Spleen (tissue), 11 donors: Measurements from ENCODE around the gene NUP153. TPM values are rescaled to one million over a fixed set of nuclear protein-coding genes. Genes with fewer than 3 reads are reported as not detected.

Experiments used
- DNase-seq: peaks from one replicate; pipeline ENCODE4 v3.0.0-alpha.2; 2020
- H3K27ac ChIP-seq, 8 donors: fragments of 200-600 bp; sonication (generic) in 7 of 8; 1 replicate in 4 of 8; 2 replicates in 4 of 8; pipeline versions ENCODE4 v1.5.0 to v1.8.0; 2016 to 2021; ENCODE audit warnings: inconsistent platforms in 4 of 8, mild to moderate bottlenecking in 4 of 8, moderate library complexity in 1 of 8
- H3K27me3 ChIP-seq, 7 donors: fragments of 200-600 bp; sonication (generic) in 6 of 7; replicated peaks in 1 of 7; 1 replicate in 4 of 7; 2 replicates in 3 of 7; pipeline versions ENCODE4 v1.5.0 to v1.8.0; 2016 to 2021; ENCODE audit warnings: inconsistent platforms in 3 of 7, mild to moderate bottlenecking in 1 of 7
- H3K36me3 ChIP-seq, 6 donors: fragments of 200-600 bp; sonication (generic) in 5 of 6; 1 replicate in 4 of 6; 2 replicates in 2 of 6; pipeline versions ENCODE4 v1.5.0 to v1.8.0; 2016 to 2021; ENCODE audit warnings: inconsistent platforms in 2 of 6
- H3K4me1 ChIP-seq, 6 donors: fragments of 200-600 bp; sonication (generic) in 5 of 6; 1 replicate in 3 of 6; 2 replicates in 3 of 6; pipeline versions ENCODE4 v1.5.0 to v1.8.0; 2016 to 2021; ENCODE audit warnings: inconsistent platforms in 3 of 6
- H3K4me3 ChIP-seq, 8 donors: fragments of 200-600 bp; sonication (generic) in 7 of 8; 1 replicate in 4 of 8; 2 replicates in 4 of 8; pipeline versions ENCODE4 v1.5.0 to v1.8.0; 2016 to 2021; ENCODE audit warnings: inconsistent platforms in 4 of 8, mild to moderate bottlenecking in 4 of 8, moderate library complexity in 2 of 8
- H3K9me3 ChIP-seq, 8 donors: fragments of 200-600 bp; sonication (generic) in 7 of 8; 1 replicate in 4 of 8; 2 replicates in 4 of 8; pipeline versions ENCODE4 v1.5.0 to v1.8.0; 2016 to 2021; ENCODE audit warnings: inconsistent platforms in 4 of 8
- CTCF ChIP-seq, 11 experiments: fragments of 200-600 bp in 7 of 11; fragments of 450-650 bp in 4 of 11; sonication (generic) in 4 of 11; IDR thresholded peaks in 8 of 11; conservative IDR thresholded peaks in 3 of 11; 1 replicate in 7 of 11; 2 replicates in 4 of 11; pipeline versions ENCODE4 v1.4.0 to v1.8.0; 2016 to 2021; ENCODE audit warnings: antibody characterized with exemption in 11 of 11, inconsistent platforms in 4 of 11, mild to moderate bottlenecking in 1 of 11
- POLR2A ChIP-seq, 3 donors: fragments of 450-650 bp; IDR thresholded peaks; one replicate each; pipeline ENCODE4 v1.5.1; 2017; ENCODE audit warnings: antibody characterized with exemption in 3 of 3, mild to moderate bottlenecking in 1 of 3
- POLR2AphosphoS5 ChIP-seq, 3 donors: sonication (generic); formaldehyde crosslinking; IDR thresholded peaks; one replicate each; pipeline ENCODE4 v1.5.1; 2017; ENCODE audit warnings: antibody characterized with exemption in 3 of 3
- WGBS, 5 donors: extraction: QIAGEN DNeasy Blood & Tissue Kit in 3 of 5; methylation state at CpG; one replicate each; pipeline versions ENCODE4 v1.1.5 to v1.1.7; 2013 to 2018; 5-methylcytosine and 5-hydroxymethylcytosine counted together
- intact Hi-C: fragments of 100-400 bp; cut with DNase I; formaldehyde crosslinking; loops from one replicate; pipeline ENCODE4 v1.15.0; 2023; ENCODE audit warnings: low total_unique reads
- polyA plus RNA-seq, 3 donors: library from polyadenylated mRNA; stranded (reverse); fragments of 200-250 nt; gene quantifications; one replicate each; pipeline ENCODE4 v1.2.1, GENCODE V29; 2013
- total RNA-seq, 7 donors: library from RNA; depleted of rRNA in 3 of 7; stranded (reverse); fragments of >200 nt in 3 of 7; fragmentation: NEBNext Ultra II Directional in 4 of 7; extraction: Animal tissue kit (Norgen Biotek cat#: 25700) in 4 of 7; gene quantifications; one replicate each; pipeline versions ENCODE4 v1.1.0 to v1.2.1, GENCODE V29; 2016 to 2021
- donor health status: healthy with polysubstance abuse.
- donor health status: DM: no; HTN: no; CAD: no; lungs with moderate emphysema.
- donor health status: DM: no; HTN: no; CAD: no.
- donor health status: Bipolar disorder and iron deficiency.
- donor health status: healthy.
- donor health status: DM: no; HTN: no; CAD: no.
- donor health status: DM: yes; HTN: yes; CAD: no.

NUP153 gene
- total and polyA plus RNA-seq, 10 donors: 8.9 to 51.5 (median 45.3) TPM

DNA sequence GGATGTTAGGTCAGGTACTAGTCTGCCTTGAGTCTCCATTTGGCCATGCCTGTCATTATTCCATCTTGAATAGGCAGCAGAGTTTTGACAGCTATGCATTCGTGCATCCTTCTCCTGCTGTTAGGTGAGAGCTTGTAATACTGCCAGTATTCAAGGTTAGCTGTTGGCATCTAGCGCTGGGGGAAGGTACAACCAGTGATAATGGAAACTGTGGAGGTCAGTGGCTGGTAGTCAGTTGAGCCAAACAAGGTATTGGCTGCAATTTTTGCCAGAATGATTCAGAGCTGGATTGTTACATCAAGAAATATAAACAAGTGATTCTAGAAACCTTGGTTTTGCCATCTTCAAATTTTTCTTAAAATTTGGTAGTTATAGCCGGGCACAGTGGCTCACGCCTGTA lies 100.1 kb downstream of the NUP153 start:
- Histone ChIP-seq H3K36me3 (peaks cover 0 to 80% (median 27%) of the 10 kb centered on the region in 6 donors), H3K27ac (no peak overlapping the region), H3K4me3 (no peak overlapping the region), H3K9me3 (no peaks in the 10 kb centered on the region), H3K4me1 (peaks cover 5 to 31% (median 18%) of the 10 kb centered on the region in 6 donors), H3K27me3 (no peaks in the 10 kb centered on the region)
- WGBS, 5 donors: 92 to 98% (median 95%) methylated on average over 4 of the region's 4 CpGs
- no peak for TF ChIP-seq POLR2A (IDR thresholded peaks at IDR 0.05)
- no peak for TF ChIP-seq CTCF (IDR thresholded peaks at IDR 0.05 in 8 of 11, conservative IDR thresholded peaks at IDR 0.05 in 3 of 11)
- TF ChIP-seq POLR2AphosphoS5 (IDR thresholded peaks at IDR 0.05): no peak
- DNase-seq: no peak
- intact Hi-C loops: loop anchor here (10.0 kb wide), 1 partner anchor 98 kb away; the partner anchor contains the start of gene NUP153

DNA sequence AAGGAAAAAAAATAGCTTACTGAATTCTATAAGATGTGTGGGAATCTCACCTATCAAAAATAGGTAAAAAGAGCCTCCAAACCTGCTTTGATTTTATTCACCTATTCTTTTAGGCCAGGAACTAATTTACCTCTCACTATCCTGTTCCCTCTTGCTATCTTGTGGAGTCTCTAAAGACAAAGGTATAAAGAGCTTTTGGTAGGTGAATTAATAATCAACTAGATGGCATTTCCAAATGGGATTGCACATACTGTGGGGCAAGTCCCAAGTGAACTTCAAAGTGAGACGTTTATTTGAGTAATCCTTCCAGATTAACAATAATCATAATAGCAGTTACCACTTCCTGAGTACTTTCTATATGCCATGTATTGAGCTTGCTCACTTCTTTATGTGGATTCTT lies 103.8 kb downstream of the NUP153 start:
- Histone ChIP-seq H3K36me3 (peaks cover 0 to 51% (median 13%) of the 10 kb centered on the region in 6 donors), H3K4me3 (no peak overlapping the region), H3K9me3 (no peaks in the 10 kb centered on the region), H3K27me3 (no peaks in the 10 kb centered on the region), H3K27ac (no peak overlapping the region), H3K4me1 (peaks cover 6 to 47% (median 29%) of the 10 kb centered on the region in 6 donors)
- DNase-seq: no peak
- WGBS, 5 donors: 9 to 24% (median 15%) methylated on average over 1 of the region's 1 CpG
- TF ChIP-seq CTCF (IDR thresholded peaks at IDR 0.05 in 8 of 11, conservative IDR thresholded peaks at IDR 0.05 in 3 of 11) (no peak), POLR2A (IDR thresholded peaks at IDR 0.05) (no peak), POLR2AphosphoS5 (IDR thresholded peaks at IDR 0.05) (no peak)
- intact Hi-C loops: loop anchor here (10.0 kb wide), 1 partner anchor 102 kb away; the partner anchor contains the start of gene NUP153

GRCh38 chr6:17601386-17601703 lies 105.4 kb downstream of the NUP153 start:
- H3K4me3 ChIP-seq: peak overlapping the region; percentile 74 to 96 (median 84)
- no peaks in the 10 kb centered on the region for H3K27me3 ChIP-seq
- H3K9me3 ChIP-seq: no peaks in the 10 kb centered on the region
- DNase-seq: no peak
- H3K4me1 ChIP-seq: peaks cover 6 to 47% (median 29%) of the 10 kb centered on the region in 6 donors
- peak overlapping the region; percentile 90 to 99 (median 97) for H3K27ac ChIP-seq
- intact Hi-C loops: loop anchor here (10.0 kb wide), 1 partner anchor 103 kb away; the partner anchor contains the start of gene NUP153
- no peak for TF ChIP-seq POLR2A (IDR thresholded peaks at IDR 0.05)
- no peak for TF ChIP-seq POLR2AphosphoS5 (IDR thresholded peaks at IDR 0.05)
- no peak for TF ChIP-seq CTCF (IDR thresholded peaks at IDR 0.05 in 8 of 11, conservative IDR thresholded peaks at IDR 0.05 in 3 of 11)
- 12 to 26% (median 18%) methylated on average over 5 of the region's 5 CpGs for WGBS, 5 donors
- peaks cover 0 to 38% (median 11%) of the 10 kb centered on the region in 6 donors for H3K36me3 ChIP-seq

DNA sequence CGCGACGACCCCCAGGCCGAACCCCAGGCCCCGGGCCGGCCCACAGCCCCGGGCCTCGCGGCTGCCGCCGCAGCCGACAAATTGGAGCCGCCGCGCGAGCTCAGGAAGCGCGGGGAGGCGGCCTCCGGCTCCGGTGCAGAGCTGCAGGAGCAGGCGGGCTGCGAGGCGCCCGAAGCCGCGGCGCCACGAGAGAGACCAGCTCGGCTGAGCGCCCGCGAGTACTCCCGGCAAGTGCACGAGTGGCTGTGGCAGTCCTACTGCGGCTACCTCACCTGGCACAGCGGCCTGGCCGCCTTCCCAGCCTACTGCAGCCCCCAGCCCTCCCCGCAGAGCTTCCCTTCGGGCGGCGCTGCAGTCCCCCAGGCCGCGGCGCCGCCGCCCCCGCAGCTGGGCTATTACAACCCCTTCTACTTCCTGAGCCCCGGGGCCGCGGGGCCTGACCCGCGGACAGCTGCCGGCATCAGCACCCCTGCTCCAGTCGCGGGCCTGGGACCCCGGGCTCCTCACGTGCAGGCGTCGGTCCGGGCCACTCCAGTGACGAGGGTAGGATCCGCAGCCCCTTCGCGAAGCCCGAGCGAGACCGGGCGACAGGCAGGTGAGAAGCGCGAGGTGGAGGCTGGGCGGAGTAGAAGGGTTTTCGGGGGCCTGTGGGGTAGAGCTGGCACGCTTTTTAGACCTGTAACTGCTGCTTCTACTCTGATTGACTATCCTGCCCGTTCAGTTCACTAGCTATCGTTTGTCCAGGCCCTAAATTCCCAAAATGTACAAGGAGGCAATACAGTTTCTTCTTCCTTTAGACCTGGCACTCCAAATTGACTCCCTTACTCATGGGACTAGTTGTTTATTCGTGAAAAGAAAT lies 106.0 kb downstream of the NUP153 start:
- H3K4me1 ChIP-seq: peaks cover 6 to 47% (median 29%) of the 10 kb centered on the region in 6 donors
- peaks cover 0 to 32% (median 8%) of the 10 kb centered on the region in 6 donors for H3K36me3 ChIP-seq
- peak; percentile 93 for DNase-seq
- WGBS, 5 donors: 0 to 4% (median 1%) methylated on average over 14 to 77 of the region's 77 CpGs
- H3K27me3 ChIP-seq: no peaks in the 10 kb centered on the region
- peak overlapping the region; percentile 74 to 96 (median 84) for H3K4me3 ChIP-seq
- peak overlapping the region; percentile 90 to 99 (median 97) for H3K27ac ChIP-seq
- no peaks in the 10 kb centered on the region for H3K9me3 ChIP-seq
- peak in 1 of 3 donors; percentile 23 for TF ChIP-seq POLR2AphosphoS5 (IDR thresholded peaks at IDR 0.05)
- TF ChIP-seq POLR2A (IDR thresholded peaks at IDR 0.05): no peak
- intact Hi-C loops: loop anchor here (10.0 kb wide), 1 partner anchor 104 kb away; the partner anchor contains the start of gene NUP153
